Dedifferentiated amniotic fluid mesenchymal stem cell (primary cell): Measurements from ENCODE around the gene MUSK.

ENCODE experiments used
- DNase-seq: peaks from one replicate; pipeline ENCODE4 v3.0.0-alpha.2; 2016; ENCODE audit errors: extremely low spot score

The MUSK gene

GRCh38 chr9:110668570-110669167 lies at the start of gene MUSK:
Gene MUSK, plus strand, starts transcription at chr9:110668791. Its CDS starts 114 bp downstream, at chr9:110668905.
- DNase-seq, result no peak

GRCh38 chr9:110619831-110620230 lies 48.8 kb upstream of the MUSK start:
- DNase-seq, result no peak

- DNase-seq, result no peak
Measured at GRCh38 chr9:110620726-110621125, 47.9 kb upstream of the MUSK start.

GRCh38 chr9:110622368-110622767 lies 46.2 kb upstream of the MUSK start:
- DNase-seq, result no peak

GRCh38 chr9:110623462-110624025 lies 45.0 kb upstream of the MUSK start:
- peak; percentile 64 for DNase-seq

- peak; percentile 50 for DNase-seq
Measured at GRCh38 chr9:110626101-110626829, 42.3 kb upstream of the MUSK start.

- no peak for DNase-seq
Measured at GRCh38 chr9:110635589-110635988, 33.0 kb upstream of the MUSK start.

GRCh38 chr9:110638381-110638954 lies 30.1 kb upstream of the MUSK start:
- DNase-seq, result peak; percentile 69

- DNase-seq, result peak; percentile 9
Measured at GRCh38 chr9:110640736-110641135, 27.9 kb upstream of the MUSK start.

GRCh38 chr9:110641293-110641692 lies 27.3 kb upstream of the MUSK start:
- DNase-seq, result peak; percentile 37

GRCh38 chr9:110648696-110649095 lies 19.9 kb upstream of the MUSK start:
- DNase-seq, result no peak

- peak; percentile 59 for DNase-seq
Measured at GRCh38 chr9:110650261-110650660, 18.3 kb upstream of the MUSK start.

GRCh38 chr9:110650991-110651411 lies 17.6 kb upstream of the MUSK start:
- peak; percentile 96 for DNase-seq

- DNase-seq, result peak; percentile 13
Measured at GRCh38 chr9:110655754-110656641, 12.6 kb upstream of the MUSK start.

GRCh38 chr9:110659891-110660541 lies 8.6 kb upstream of the MUSK start:
- DNase-seq, result no peak

- no peak for DNase-seq
Measured at GRCh38 chr9:110669433-110669832, 842 bp downstream of the MUSK start.

- DNase-seq, result no peak
Measured at GRCh38 chr9:110671849-110672248, 3.3 kb downstream of the MUSK start.

GRCh38 chr9:110672873-110673510 lies 4.4 kb downstream of the MUSK start:
- no peak for DNase-seq

GRCh38 chr9:110687497-110687896 lies 18.9 kb downstream of the MUSK start:
- no peak for DNase-seq

GRCh38 chr9:110688329-110688728 lies 19.7 kb downstream of the MUSK start:
- DNase-seq, result no peak
